Activated CD4-positive, alpha-beta T cell treated with anti-CD3 and anti-CD28 coated beads, Interleukin-10, Interleukin-2, amounts not matched to agents 100 ng/mL and 50 ng/mL, durations not matched to agents 16 hours and 8 hours (primary cell): ENCODE data around the gene ADGRE1.
A peak's percentile ranks its signal among the peaks of the same experiment; 100 is the strongest.

Experiments
- DNase-seq: peaks from one replicate; pipeline ENCODE4 v3.0.0-alpha.2; 2020

ADGRE1 gene

DNA sequence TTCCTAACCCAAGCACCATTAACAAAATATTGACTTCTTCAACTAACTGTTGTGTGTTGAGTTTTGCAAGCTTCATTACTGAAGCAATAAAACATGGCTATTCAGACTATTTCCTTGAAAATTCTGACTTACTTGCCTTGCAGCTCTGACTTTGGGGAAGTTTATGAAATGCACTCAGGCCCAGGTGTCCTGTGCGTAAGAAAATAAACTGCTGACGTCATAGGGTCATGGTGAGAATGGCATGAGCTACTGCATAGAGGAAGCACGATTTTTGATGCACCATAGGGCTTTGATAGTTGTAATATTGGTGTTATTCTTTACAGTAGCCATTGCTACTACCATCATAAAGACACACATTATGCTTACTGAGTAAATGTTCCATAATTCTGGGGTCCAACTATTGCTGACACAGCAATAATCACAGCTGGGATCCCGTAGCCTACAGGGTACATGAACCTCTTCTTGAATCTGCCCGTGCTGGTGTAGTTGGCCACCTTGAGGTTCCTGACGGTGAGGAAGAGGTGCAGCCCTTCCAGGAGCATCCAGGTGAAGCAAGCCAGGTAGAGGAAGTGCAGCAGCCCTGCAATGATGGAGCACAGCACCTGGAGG is 76.0 kb downstream of the ADGRE1 start:
- no peak for DNase-seq

DNA sequence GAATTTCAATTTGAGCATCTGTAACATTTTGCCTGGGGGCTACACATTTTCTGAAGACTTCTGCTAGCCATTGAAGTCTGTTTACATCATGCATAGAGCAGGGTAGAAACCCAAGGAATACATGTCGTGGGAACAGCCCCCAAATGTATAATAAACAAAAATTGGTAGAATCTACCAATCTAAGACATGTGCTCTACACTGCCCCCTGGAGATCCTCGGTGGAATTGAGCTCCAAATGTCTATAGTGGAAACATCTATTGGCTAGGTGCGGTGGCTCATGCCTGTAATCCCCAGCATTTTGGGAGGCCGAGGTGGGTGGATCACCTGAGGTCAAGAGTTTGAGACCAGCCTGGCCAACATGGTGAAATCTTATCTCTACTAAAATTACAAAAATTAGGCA is 76.6 kb downstream of the ADGRE1 start:
- peak; percentile 26 for DNase-seq

DNA sequence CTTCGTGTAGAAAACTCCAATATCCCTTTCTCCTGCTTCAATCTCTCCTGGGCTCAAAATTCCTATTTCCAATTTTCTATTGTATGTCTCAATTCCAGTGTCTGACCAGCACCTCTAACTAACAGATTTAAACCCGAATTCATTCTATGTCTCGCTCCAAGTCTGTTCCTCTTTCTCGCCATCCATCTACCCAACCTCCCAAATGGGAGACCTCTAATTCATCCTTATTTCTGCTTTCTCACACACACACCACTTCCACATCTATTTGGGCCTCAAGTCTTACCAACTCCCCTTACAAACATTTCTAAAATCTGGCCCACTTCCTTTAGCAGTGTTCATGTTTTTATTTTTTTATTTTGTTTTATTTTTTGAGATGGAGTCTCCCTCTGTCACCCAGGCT is 80.6 kb downstream of the ADGRE1 start:
- no peak for DNase-seq

DNA sequence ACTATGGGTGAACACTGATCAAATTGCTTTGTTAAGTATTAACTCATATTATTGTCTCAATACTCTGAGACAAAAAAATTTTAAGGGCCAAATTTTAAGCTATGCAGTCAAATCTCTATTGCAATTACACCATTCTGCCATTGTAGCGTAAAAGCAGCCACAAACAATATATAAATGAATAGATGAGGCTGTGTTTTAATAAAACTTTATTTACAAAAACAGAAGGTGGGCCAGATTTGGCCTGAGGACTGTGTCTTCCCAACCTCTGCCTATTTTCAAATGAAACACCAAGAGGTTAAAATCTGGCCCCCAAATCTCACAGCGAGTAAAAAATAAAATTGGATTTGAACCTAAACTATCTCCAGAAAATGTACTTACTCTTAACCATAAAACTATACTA is 82.1 kb downstream of the ADGRE1 start:
- no peak for DNase-seq

DNA sequence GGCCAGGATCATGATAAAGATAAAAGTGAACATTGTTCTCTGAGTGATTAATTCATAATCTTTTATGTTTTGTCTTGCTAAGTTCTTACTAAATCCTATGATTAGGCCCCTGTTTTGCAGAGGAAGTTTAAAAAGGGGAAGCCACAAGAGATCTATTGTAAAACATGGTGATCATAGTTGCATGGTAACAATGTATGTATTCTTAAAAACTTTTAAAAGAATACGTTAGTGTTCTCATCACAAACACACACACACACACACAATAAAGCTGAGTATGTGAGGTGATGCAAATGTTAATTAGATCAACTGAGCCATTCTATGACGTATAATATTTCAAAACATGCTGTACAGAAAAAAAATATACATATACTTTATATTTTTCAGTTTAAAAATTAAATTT is 82.6 kb downstream of the ADGRE1 start:
- DNase-seq: no peak

DNA sequence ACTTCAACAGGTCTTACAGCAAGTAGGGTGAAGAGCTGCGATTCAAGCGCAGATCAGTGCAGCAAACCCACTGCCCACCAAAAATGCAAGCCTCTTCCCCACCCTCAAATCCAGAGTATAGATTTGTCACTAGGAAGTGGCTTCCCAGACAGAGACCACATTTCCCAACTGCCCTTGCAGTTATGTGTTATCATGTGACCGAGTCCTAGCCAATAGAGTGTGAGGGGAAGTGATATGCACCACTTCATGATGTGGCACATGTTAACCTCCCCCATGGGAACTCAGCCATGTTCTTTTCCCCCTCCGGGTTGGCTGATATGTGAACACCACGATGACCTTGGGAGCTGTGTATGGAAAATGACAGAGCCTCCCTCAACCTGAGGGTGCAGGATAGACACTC is 83.1 kb downstream of the ADGRE1 start:
- DNase-seq: peak; percentile 5

DNA sequence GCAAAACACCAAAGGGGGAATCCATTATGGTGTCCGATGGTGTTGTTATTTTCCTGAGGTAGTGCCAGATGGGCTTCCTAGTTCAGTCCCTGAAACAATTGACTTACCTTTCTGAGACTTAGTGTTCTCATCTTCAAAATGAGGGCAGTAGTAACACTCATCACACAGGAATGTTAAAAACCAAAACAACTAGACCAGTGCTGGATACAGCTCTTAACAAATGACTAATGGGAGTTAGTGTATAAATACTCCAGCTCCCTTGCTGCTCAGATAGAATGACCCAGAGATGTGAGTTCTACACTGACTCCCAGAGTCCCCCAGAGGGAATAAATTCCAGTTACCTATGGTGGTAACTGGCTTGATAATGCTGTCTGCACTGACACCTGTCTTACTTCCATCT is 84.0 kb downstream of the ADGRE1 start:
- DNase-seq: no peak

DNA sequence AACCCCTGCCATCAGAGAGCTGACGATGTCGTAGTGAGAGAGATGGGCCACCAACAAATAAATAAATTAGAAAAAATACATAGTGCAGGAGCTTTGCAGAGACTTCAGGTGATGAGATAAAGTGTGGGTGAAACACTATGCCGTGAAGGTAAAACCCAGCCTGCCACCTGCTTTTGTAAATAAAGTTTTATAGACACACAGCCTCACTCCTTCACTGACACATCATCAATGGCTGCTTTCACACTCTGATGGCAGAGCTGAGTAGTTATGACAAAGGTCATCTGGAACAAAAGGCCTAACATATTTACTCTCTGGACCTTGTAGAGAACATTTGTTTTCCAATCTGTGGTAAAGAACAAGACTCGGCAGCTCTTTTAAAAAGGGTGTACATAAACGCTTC is 88.8 kb downstream of the ADGRE1 start:
- DNase-seq: no peak

DNA sequence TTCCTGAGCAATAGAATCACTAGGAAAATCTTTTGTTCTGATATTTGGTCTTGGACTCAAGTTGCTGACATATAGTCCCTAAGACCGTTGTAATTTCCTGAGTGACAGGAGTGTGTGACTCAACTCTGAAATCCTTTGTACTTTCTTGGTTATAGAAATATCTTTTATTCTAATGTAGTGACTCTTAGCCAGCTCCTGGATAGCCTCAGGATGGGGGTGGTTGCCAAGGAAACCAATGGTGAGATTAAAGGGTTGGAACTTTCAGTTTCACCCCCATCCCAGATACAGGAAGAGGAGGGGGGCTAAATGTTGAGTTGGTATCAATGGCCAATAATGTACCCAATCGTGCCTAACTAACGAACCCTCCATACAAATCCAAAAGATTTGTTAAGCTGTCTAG is 92.0 kb downstream of the ADGRE1 start:
- DNase-seq: peak; percentile 55

DNA sequence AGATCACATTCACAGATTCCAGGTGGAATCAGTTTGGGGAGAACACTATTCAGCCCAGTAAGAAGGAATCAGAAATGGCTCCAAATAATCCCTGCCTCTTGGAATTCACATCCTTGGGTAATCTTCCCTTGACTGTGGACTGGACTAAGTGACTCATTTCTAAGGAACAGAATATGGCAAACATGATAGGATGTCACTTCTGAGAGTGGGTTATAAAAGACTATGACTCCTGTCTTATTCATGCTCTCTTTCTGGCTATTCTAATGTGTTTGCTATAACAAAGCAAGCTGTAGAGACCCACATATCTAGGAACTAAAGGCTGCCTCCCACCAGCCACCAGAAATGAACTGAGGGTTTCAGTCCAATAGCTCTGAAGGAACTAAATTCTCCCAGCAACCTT is 96.1 kb downstream of the ADGRE1 start:
- DNase-seq: no peak

DNA sequence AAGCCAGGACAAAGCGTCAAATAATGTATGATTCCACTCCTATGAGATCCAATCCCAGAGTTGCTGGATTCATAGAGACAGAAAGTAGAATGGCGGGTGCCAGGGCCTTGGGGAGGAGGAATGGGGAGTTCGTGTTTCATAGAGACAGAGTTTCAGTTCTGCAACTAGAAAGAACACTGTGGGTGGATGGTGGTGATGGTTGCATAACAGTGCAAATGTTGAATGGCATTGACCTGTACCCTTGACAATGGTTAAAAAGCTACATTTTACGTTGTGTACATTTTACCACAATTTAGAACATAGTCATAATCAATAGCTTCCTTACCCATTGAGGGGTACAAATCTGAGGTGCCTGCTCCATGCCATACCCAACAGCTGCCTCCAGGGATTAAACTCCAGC is 100.5 kb downstream of the ADGRE1 start:
- DNase-seq: no peak

DNA sequence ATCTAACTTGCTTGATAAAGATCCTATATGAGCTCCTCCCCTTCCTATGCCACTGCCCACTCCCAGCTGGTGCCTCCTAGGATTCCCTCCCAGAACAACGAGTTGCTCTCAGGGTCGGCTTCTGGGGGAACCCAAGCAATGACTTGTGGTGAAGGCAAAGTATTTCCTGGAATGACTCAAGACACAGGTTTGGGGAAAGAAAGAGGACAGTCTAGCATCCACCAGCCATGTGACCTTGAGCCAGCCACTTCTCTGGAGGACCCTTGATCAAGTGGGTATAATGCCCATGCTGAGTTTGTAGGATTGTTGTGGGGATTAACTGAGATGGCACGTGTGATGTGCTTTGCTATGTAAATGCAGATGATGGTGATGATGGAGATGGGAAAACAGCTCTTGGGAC is 100.9 kb downstream of the ADGRE1 start:
- DNase-seq: no peak
